ENCODE measurements around the gene HSD17B11.
A peak's percentile ranks its signal among the peaks of the same experiment; 100 is the strongest.
"Not testable (repeated sequence)": the region's sequence is repeated elsewhere in the genome, so short reads cannot be mapped to it uniquely, and the experiment has no call there.

HSD17B11 gene

GRCh38 chr4:87395851-87396250, 4.9 kb upstream of the HSD17B11 start:
- H3K9ac ChIP-seq (ENCODE audit: low read length); H3K14ac ChIP-seq (ENCODE audit: low read length); H3K18ac ChIP-seq (ENCODE audit: low read length); H2BK5ac ChIP-seq (ENCODE audit: low read depth, low read length, poor library complexity); H2AK5ac ChIP-seq (ENCODE audit: low read length); H2AFZ ChIP-seq (ENCODE audit: insufficient read depth, low read length, poor library complexity); DNase-seq; H3K79me1 ChIP-seq (ENCODE audit: low read length); H2BK12ac ChIP-seq (ENCODE audit: low read length); H4K91ac ChIP-seq (ENCODE audit: low read depth, low read length); H3K4ac ChIP-seq (ENCODE audit: low read depth, low read length); H3K79me2 ChIP-seq (ENCODE audit: control insufficient read depth, insufficient read depth, low read length, poor library complexity); H3K27me3 ChIP-seq (ENCODE audit: insufficient read depth, low read length); H4K8ac ChIP-seq (ENCODE audit: low read depth, low read length); H3K4me3 ChIP-seq (ENCODE audit: low read depth, low read length); H3K23ac ChIP-seq (ENCODE audit: low read length); H2BK120ac ChIP-seq (ENCODE audit: insufficient read depth, low read length, poor library complexity); H3K27ac ChIP-seq (ENCODE audit: low read depth, low read length); H3K4me2 ChIP-seq (ENCODE audit: low read length); H4K12ac ChIP-seq (ENCODE audit: low read depth, low read length); H3K36me3 ChIP-seq (ENCODE audit: control insufficient read depth in 1 of 2, insufficient read depth in 2 of 2, low read length in 2 of 2); H3K4me1 ChIP-seq (ENCODE audit: control insufficient read depth in 1 of 2, insufficient read depth in 2 of 2, low read length in 2 of 2); H3K9me3 ChIP-seq (ENCODE audit: insufficient read depth, low read depth, low read length): not testable (repeated sequence)
- WGBS (ENCODE audit: extremely low coverage, insufficient coverage, insufficient read length): no CpG with 5 or more reads among the region's 20 CpGs

GRCh38 chr4:87395073-87395472, 4.1 kb upstream of the HSD17B11 start:
- no CpG with 5 or more reads among the region's 23 CpGs for WGBS (ENCODE audit: extremely low coverage, insufficient coverage, insufficient read length)
- not testable (repeated sequence) for H3K4ac ChIP-seq (ENCODE audit: low read depth, low read length); H2AK5ac ChIP-seq (ENCODE audit: low read length); DNase-seq; H3K18ac ChIP-seq (ENCODE audit: low read length); H3K27ac ChIP-seq (ENCODE audit: low read depth, low read length); H2BK12ac ChIP-seq (ENCODE audit: low read length); H3K9ac ChIP-seq (ENCODE audit: low read length); H2AFZ ChIP-seq (ENCODE audit: insufficient read depth, low read length, poor library complexity); H2BK120ac ChIP-seq (ENCODE audit: insufficient read depth, low read length, poor library complexity); H3K14ac ChIP-seq (ENCODE audit: low read length); H3K4me1 ChIP-seq (ENCODE audit: control insufficient read depth in 1 of 2, insufficient read depth in 2 of 2, low read length in 2 of 2); H4K12ac ChIP-seq (ENCODE audit: low read depth, low read length); H4K91ac ChIP-seq (ENCODE audit: low read depth, low read length); H3K36me3 ChIP-seq (ENCODE audit: control insufficient read depth in 1 of 2, insufficient read depth in 2 of 2, low read length in 2 of 2); H3K4me2 ChIP-seq (ENCODE audit: low read length); H2BK5ac ChIP-seq (ENCODE audit: low read depth, low read length, poor library complexity); H4K8ac ChIP-seq (ENCODE audit: low read depth, low read length); H3K27me3 ChIP-seq (ENCODE audit: insufficient read depth, low read length); H3K79me2 ChIP-seq (ENCODE audit: control insufficient read depth, insufficient read depth, low read length, poor library complexity); H3K23ac ChIP-seq (ENCODE audit: low read length); H3K9me3 ChIP-seq (ENCODE audit: insufficient read depth, low read depth, low read length); H3K4me3 ChIP-seq (ENCODE audit: low read depth, low read length); H3K79me1 ChIP-seq (ENCODE audit: low read length)

- H2AFZ ChIP-seq (ENCODE audit: insufficient read depth, low read length, poor library complexity): no peak overlapping the region
- H4K8ac ChIP-seq (ENCODE audit: low read depth, low read length): no peak overlapping the region
- no peak overlapping the region for H4K91ac ChIP-seq (ENCODE audit: low read depth, low read length)
- H3K4me2 ChIP-seq (ENCODE audit: low read length): no peak overlapping the region
- H4K12ac ChIP-seq (ENCODE audit: low read depth, low read length): no peak overlapping the region
- H3K4me3 ChIP-seq (ENCODE audit: low read depth, low read length): no peak overlapping the region
- H3K23ac ChIP-seq (ENCODE audit: low read length): no peak overlapping the region
- peaks cover 0 to 4% of the 10 kb centered on the region in 2 experiments for H3K4me1 ChIP-seq (ENCODE audit: control insufficient read depth in 1 of 2, insufficient read depth in 2 of 2, low read length in 2 of 2)
- H3K18ac ChIP-seq (ENCODE audit: low read length): no peak overlapping the region
- no peak for DNase-seq
- H2BK12ac ChIP-seq (ENCODE audit: low read length): no peak overlapping the region
- H3K79me1 ChIP-seq (ENCODE audit: low read length): peaks cover 5% of the 10 kb centered on the region
- no peak overlapping the region for H2BK120ac ChIP-seq (ENCODE audit: insufficient read depth, low read length, poor library complexity)
- no peaks in the 10 kb centered on the region for H3K9me3 ChIP-seq (ENCODE audit: insufficient read depth, low read depth, low read length)
- H3K4ac ChIP-seq (ENCODE audit: low read depth, low read length): no peak overlapping the region
- H3K79me2 ChIP-seq (ENCODE audit: control insufficient read depth, insufficient read depth, low read length, poor library complexity): no peaks in the 10 kb centered on the region
- H2AK5ac ChIP-seq (ENCODE audit: low read length): no peak overlapping the region
- H3K14ac ChIP-seq (ENCODE audit: low read length): no peak overlapping the region
- no peak overlapping the region for H3K27ac ChIP-seq (ENCODE audit: low read depth, low read length)
- H2BK5ac ChIP-seq (ENCODE audit: low read depth, low read length, poor library complexity): no peak overlapping the region
- H3K27me3 ChIP-seq (ENCODE audit: insufficient read depth, low read length): no peaks in the 10 kb centered on the region
- WGBS (ENCODE audit: extremely low coverage, insufficient coverage, insufficient read length): no CpG with 5 or more reads among the region's 3 CpGs
- H3K9ac ChIP-seq (ENCODE audit: low read length): no peak overlapping the region
- no peaks in the 10 kb centered on the region for H3K36me3 ChIP-seq (ENCODE audit: control insufficient read depth in 1 of 2, insufficient read depth in 2 of 2, low read length in 2 of 2)
These were observed 1.2 kb upstream of the HSD17B11 start for GRCh38 chr4:87392183-87392582.

GRCh38 chr4:87391576-87392054, 627 bp upstream of the HSD17B11 start:
- peak overlapping the region; percentile 9 for H3K27ac ChIP-seq (ENCODE audit: low read depth, low read length)
- H4K8ac ChIP-seq (ENCODE audit: low read depth, low read length): peak overlapping the region; percentile 51
- no peak overlapping the region for H3K4ac ChIP-seq (ENCODE audit: low read depth, low read length)
- H4K12ac ChIP-seq (ENCODE audit: low read depth, low read length): no peak overlapping the region
- no peak overlapping the region for H2BK120ac ChIP-seq (ENCODE audit: insufficient read depth, low read length, poor library complexity)
- H2BK12ac ChIP-seq (ENCODE audit: low read length): no peak overlapping the region
- H3K9ac ChIP-seq (ENCODE audit: low read length): peak overlapping the region; percentile 8
- peaks cover 0 to 4% of the 10 kb centered on the region in 2 experiments for H3K4me1 ChIP-seq (ENCODE audit: control insufficient read depth in 1 of 2, insufficient read depth in 2 of 2, low read length in 2 of 2)
- WGBS (ENCODE audit: extremely low coverage, insufficient coverage, insufficient read length): no CpG with 5 or more reads among the region's 16 CpGs
- H3K9me3 ChIP-seq (ENCODE audit: insufficient read depth, low read depth, low read length): no peaks in the 10 kb centered on the region
- peaks cover 5% of the 10 kb centered on the region for H3K79me1 ChIP-seq (ENCODE audit: low read length)
- no peaks in the 10 kb centered on the region for H3K36me3 ChIP-seq (ENCODE audit: control insufficient read depth in 1 of 2, insufficient read depth in 2 of 2, low read length in 2 of 2)
- no peak overlapping the region for H2BK5ac ChIP-seq (ENCODE audit: low read depth, low read length, poor library complexity)
- peak overlapping the region; percentile 70 for H3K4me2 ChIP-seq (ENCODE audit: low read length)
- peak overlapping the region; percentile 8 for H4K91ac ChIP-seq (ENCODE audit: low read depth, low read length)
- no peak overlapping the region for H3K23ac ChIP-seq (ENCODE audit: low read length)
- DNase-seq: no peak
- H3K79me2 ChIP-seq (ENCODE audit: control insufficient read depth, insufficient read depth, low read length, poor library complexity): no peaks in the 10 kb centered on the region
- H3K14ac ChIP-seq (ENCODE audit: low read length): no peak overlapping the region
- no peak overlapping the region for H2AK5ac ChIP-seq (ENCODE audit: low read length)
- peak overlapping the region; percentile 64 for H3K4me3 ChIP-seq (ENCODE audit: low read depth, low read length)
- H3K18ac ChIP-seq (ENCODE audit: low read length): no peak overlapping the region
- no peaks in the 10 kb centered on the region for H3K27me3 ChIP-seq (ENCODE audit: insufficient read depth, low read length)
- peak overlapping the region; percentile 12 for H2AFZ ChIP-seq (ENCODE audit: insufficient read depth, low read length, poor library complexity)

Data from trophoblast cell (in vitro differentiated cells and primary cell).